Colon (tissue), 2 donors: Measurements from ENCODE around the gene TRAPPC12.
"Not testable (repeated sequence)": the region's sequence is repeated elsewhere in the genome, so short reads cannot be mapped to it uniquely, and the experiment has no call there.

Experiments
- FAIRE-seq: peaks from 2 replicates; lab custom pipeline; 2012; peaks lifted over from hg19 to GRCh38; lab: Jason Lieb, UNC
- donor health status: control.
- donor health status: control.

TRAPPC12 gene

GRCh38 chr2:3505771-3506170 lies 126.3 kb downstream of the TRAPPC12 start:
- no peak for FAIRE-seq

- FAIRE-seq, result no peak
Measured at GRCh38 chr2:3512086-3512485, 132.6 kb downstream of the TRAPPC12 start.

GRCh38 chr2:3513026-3513810 lies 133.7 kb downstream of the TRAPPC12 start:
- FAIRE-seq, result no peak

- not testable (repeated sequence) for FAIRE-seq
Measured at GRCh38 chr2:3515438-3515837, 135.9 kb downstream of the TRAPPC12 start.

- FAIRE-seq, result no peak
Measured at GRCh38 chr2:3516831-3517230, 137.3 kb downstream of the TRAPPC12 start.

GRCh38 chr2:3517948-3518495 lies 138.5 kb downstream of the TRAPPC12 start:
- FAIRE-seq, result no peak

GRCh38 chr2:3518496-3519254 lies 139.2 kb downstream of the TRAPPC12 start:
- no peak for FAIRE-seq

- FAIRE-seq, result no peak
Measured at GRCh38 chr2:3519255-3520205, 140.0 kb downstream of the TRAPPC12 start, which contains the start of gene ADI1. TSS of gene ADI1 (minus strand) at chr2:3519531. CDS start at chr2:3519487, 44 bp downstream.

GRCh38 chr2:3520591-3520990 lies 141.1 kb downstream of the TRAPPC12 start:
- no peak for FAIRE-seq

- FAIRE-seq, result no peak
Measured at GRCh38 chr2:3522961-3523421, 143.5 kb downstream of the TRAPPC12 start.

GRCh38 chr2:3523551-3524041 lies 144.1 kb downstream of the TRAPPC12 start:
- no peak for FAIRE-seq

- FAIRE-seq, result no peak
Measured at GRCh38 chr2:3526871-3527270, 147.4 kb downstream of the TRAPPC12 start.

GRCh38 chr2:3527886-3528785 lies 148.6 kb downstream of the TRAPPC12 start:
- no peak for FAIRE-seq
